ENCODE measurements around the gene CHCHD3. TPM values are rescaled to one million over a fixed set of nuclear protein-coding genes. Genes with fewer than 3 reads are reported as not detected.

Gene CHCHD3
- total and polyA plus RNA-seq, 2 donors from 2014 or later = 53.9 to 77.3 TPM

- H3K4me1 ChIP-seq (ENCODE audit: control insufficient read depth in 2 of 3, insufficient read depth in 2 of 3, low read depth in 1 of 3, low read length in 3 of 3) = no peaks in the 10 kb centered on the region
- H3K4me3 ChIP-seq (ENCODE audit: low read length in 3 of 3) = no peak overlapping the region
- no peak overlapping the region for H3K27ac ChIP-seq (ENCODE audit: low read depth in 2 of 2, low read length in 2 of 2)
- H3K27me3 ChIP-seq (ENCODE audit: control insufficient read depth, insufficient read depth, low read length) = no peaks in the 10 kb centered on the region
- peak in 2 of 5 donors; percentile 58 to 62 for DNase-seq
- H3K9me3 ChIP-seq (ENCODE audit: control insufficient read depth in 2 of 3, insufficient read depth in 1 of 3, low read length in 3 of 3) = no peaks in the 10 kb centered on the region
- no peak overlapping the region for H3K9ac ChIP-seq (ENCODE audit: low read length in 3 of 3)
- FAIRE-seq = no peak
- no peaks in the 10 kb centered on the region for H3K36me3 ChIP-seq (ENCODE audit: control insufficient read depth in 2 of 3, insufficient read depth in 3 of 3, low read length in 3 of 3)
- no peak for TF ChIP-seq CTCF (IDR thresholded peaks at IDR 0.05; ENCODE audit: borderline replicate concordance, extremely low read depth, insufficient read depth)
- intact Hi-C loops (cut with DNase I) = no loop called here
These were observed 298.9 kb downstream of the CHCHD3 start for GRCh38 chr7:132782777-132783640.

GRCh38 chr7:132780822-132781221, 301.1 kb downstream of the CHCHD3 start:
- no peak for FAIRE-seq
- no peak for TF ChIP-seq CTCF (IDR thresholded peaks at IDR 0.05; ENCODE audit: borderline replicate concordance, extremely low read depth, insufficient read depth)

GRCh38 chr7:132779164-132779563, 302.7 kb downstream of the CHCHD3 start:
- H3K9ac ChIP-seq (ENCODE audit: low read length in 3 of 3) = no peak overlapping the region
- H3K27me3 ChIP-seq (ENCODE audit: control insufficient read depth, insufficient read depth, low read length) = no peaks in the 10 kb centered on the region
- FAIRE-seq (no peak), DNase-seq (no peak)
- no peaks in the 10 kb centered on the region for H3K9me3 ChIP-seq (ENCODE audit: control insufficient read depth in 2 of 3, insufficient read depth in 1 of 3, low read length in 3 of 3)
- no peak overlapping the region for H3K4me3 ChIP-seq (ENCODE audit: low read length in 3 of 3)
- TF ChIP-seq CTCF (IDR thresholded peaks at IDR 0.05; ENCODE audit: borderline replicate concordance, extremely low read depth, insufficient read depth) = no peak
- no peaks in the 10 kb centered on the region for H3K36me3 ChIP-seq (ENCODE audit: control insufficient read depth in 2 of 3, insufficient read depth in 3 of 3, low read length in 3 of 3)
- H3K4me1 ChIP-seq (ENCODE audit: control insufficient read depth in 2 of 3, insufficient read depth in 2 of 3, low read depth in 1 of 3, low read length in 3 of 3) = peaks cover 0 to 3% (median 0%) of the 10 kb centered on the region in 3 donors
- intact Hi-C loops (cut with DNase I) = no loop called here
- H3K27ac ChIP-seq (ENCODE audit: low read depth in 2 of 2, low read length in 2 of 2) = no peak overlapping the region

More at GRCh38 chr7:132780822-132781221, 301.1 kb downstream of the CHCHD3 start:
- Histone ChIP-seq H3K4me3 (ENCODE audit: low read length in 3 of 3) (no peak overlapping the region), H3K27ac (ENCODE audit: low read depth in 2 of 2, low read length in 2 of 2) (no peak overlapping the region), H3K9me3 (ENCODE audit: control insufficient read depth in 2 of 3, insufficient read depth in 1 of 3, low read length in 3 of 3) (no peaks in the 10 kb centered on the region), H3K27me3 (ENCODE audit: control insufficient read depth, insufficient read depth, low read length) (no peaks in the 10 kb centered on the region), H3K36me3 (ENCODE audit: control insufficient read depth in 2 of 3, insufficient read depth in 3 of 3, low read length in 3 of 3) (no peaks in the 10 kb centered on the region), H3K4me1 (ENCODE audit: control insufficient read depth in 2 of 3, insufficient read depth in 2 of 3, low read depth in 1 of 3, low read length in 3 of 3) (peaks cover 0 to 3% (median 0%) of the 10 kb centered on the region in 3 donors), H3K9ac (ENCODE audit: low read length in 3 of 3) (no peak overlapping the region)
- no peak for DNase-seq
- intact Hi-C loops (cut with DNase I) = no loop called here

All from kidney (tissue), 14 donors.